Measurements from ENCODE around the gene NSF.
"Not testable (repeated sequence)": the region's sequence is repeated elsewhere in the genome, so short reads cannot be mapped to it uniquely, and the experiment has no call there.

GRCh38 chr17:46693283-46693682 lies 102.8 kb downstream of the NSF start:
- TF ChIP-seq ZSCAN16, ZNF24, CTCF, PRDM1 (tag by site-specific recombination; IDR thresholded peaks at IDR 0.05): not testable (repeated sequence)
- TF ChIP-seq, protein P1, sequence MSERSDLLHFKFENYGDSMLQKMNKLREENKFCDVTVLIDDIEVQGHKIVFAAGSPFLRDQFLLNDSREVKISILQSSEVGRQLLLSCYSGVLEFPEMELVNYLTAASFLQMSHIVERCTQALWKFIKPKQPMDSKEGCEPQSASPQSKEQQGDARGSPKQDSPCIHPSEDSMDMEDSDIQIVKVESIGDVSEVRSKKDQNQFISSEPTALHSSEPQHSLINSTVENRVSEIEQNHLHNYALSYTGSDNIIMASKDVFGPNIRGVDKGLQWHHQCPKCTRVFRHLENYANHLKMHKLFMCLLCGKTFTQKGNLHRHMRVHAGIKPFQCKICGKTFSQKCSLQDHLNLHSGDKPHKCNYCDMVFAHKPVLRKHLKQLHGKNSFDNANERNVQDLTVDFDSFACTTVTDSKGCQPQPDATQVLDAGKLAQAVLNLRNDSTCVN (tag by site-specific recombination; optimal IDR thresholded peaks at IDR 0.05), result not testable (repeated sequence)
